Activated CD4-positive, alpha-beta T cell treated with anti-CD3 and anti-CD28 coated beads, Interleukin-2, amount 50 U/mL, for 4 hours (primary cell): ENCODE measurements around the gene SAPCD1.

Experiments
- DNase-seq, 2 experiments: peaks; one replicate each; pipeline ENCODE4 v3.0.0-alpha.2; 2020

The SAPCD1 gene

GRCh38 chr6:31762356-31762755 is at the start of gene SAPCD1:
Gene SAPCD1, plus strand, starts transcription at chr6:31762656. Its CDS starts 399 bp downstream, at chr6:31763055.
- no peak for DNase-seq

- no peak for DNase-seq
Observed at GRCh38 chr6:31713465-31713864, 49.0 kb upstream of the SAPCD1 start.

- DNase-seq: no peak
Observed at GRCh38 chr6:31713991-31714684, 48.3 kb upstream of the SAPCD1 start.

GRCh38 chr6:31715022-31715958 is 47.2 kb upstream of the SAPCD1 start, which contains the start of gene LY6G6D:
Gene LY6G6D, plus strand, starts transcription at chr6:31715348. Its CDS starts 8 bp downstream, at chr6:31715356.
- no peak for DNase-seq

GRCh38 chr6:31717499-31718222 is 44.8 kb upstream of the SAPCD1 start:
- no peak for DNase-seq

- no peak for DNase-seq
Observed at GRCh38 chr6:31718265-31718664, 44.2 kb upstream of the SAPCD1 start.

- DNase-seq: no peak
Observed at GRCh38 chr6:31719001-31719400, 43.5 kb upstream of the SAPCD1 start.

GRCh38 chr6:31720196-31720770 is 42.2 kb upstream of the SAPCD1 start:
- DNase-seq: no peak

GRCh38 chr6:31721351-31722020 is 41.0 kb upstream of the SAPCD1 start, which contains the start of gene LY6G6C:
Gene LY6G6C, minus strand, starts transcription at chr6:31721746. Its CDS starts 67 bp downstream, at chr6:31721679.
- no peak for DNase-seq

- DNase-seq: no peak
Observed at GRCh38 chr6:31722173-31722572, 40.3 kb upstream of the SAPCD1 start.

GRCh38 chr6:31723245-31723979 is 39.0 kb upstream of the SAPCD1 start, which contains the start of gene MPIG6B:
Gene MPIG6B, plus strand, starts transcription at chr6:31723373. Its CDS starts 11 bp downstream, at chr6:31723384.
- no peak for DNase-seq

- no peak for DNase-seq
Observed at GRCh38 chr6:31723980-31724691, 38.3 kb upstream of the SAPCD1 start.

GRCh38 chr6:31725502-31726350 is 36.7 kb upstream of the SAPCD1 start:
- no peak for DNase-seq

- DNase-seq: no peak
Observed at GRCh38 chr6:31727034-31727716, 35.3 kb upstream of the SAPCD1 start.

- no peak for DNase-seq
Observed at GRCh38 chr6:31727717-31728671, 34.5 kb upstream of the SAPCD1 start.

- DNase-seq: no peak
Observed at GRCh38 chr6:31728767-31729514, 33.5 kb upstream of the SAPCD1 start, which contains the start of gene DDAH2. Gene DDAH2, minus strand, starts transcription at chr6:31729299. Its CDS starts 138 bp downstream, at chr6:31729161.

GRCh38 chr6:31729515-31729978 is 32.9 kb upstream of the SAPCD1 start:
- peak; percentile 75 to 77 for DNase-seq
